ENCODE data around the gene OR1L8. TPM values are rescaled to one million over a fixed set of nuclear protein-coding genes. Genes with fewer than 3 reads are reported as not detected.

Gene OR1L8
- polyA plus RNA-seq, 1 donor from 2014 or later: 0.73 TPM

DNA sequence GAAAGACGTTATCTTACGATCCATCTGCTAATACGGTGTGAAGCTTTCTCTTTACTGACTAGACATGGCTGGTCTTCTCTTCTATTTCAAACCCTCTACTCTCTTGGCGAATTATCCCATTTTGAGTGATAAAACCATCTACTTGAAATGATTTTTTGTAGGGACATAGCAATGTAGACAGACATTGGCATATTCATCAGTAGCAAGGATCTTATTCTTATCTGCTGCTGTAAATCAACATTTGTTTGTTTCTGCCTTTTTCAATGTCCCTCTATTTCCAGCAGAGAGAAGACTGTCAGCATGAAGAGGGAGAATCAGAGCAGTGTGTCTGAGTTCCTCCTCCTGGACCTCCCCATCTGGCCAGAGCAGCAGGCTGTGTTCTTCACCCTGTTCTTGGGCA, 64.3 kb downstream of the OR1L8 start, which contains the start of gene OR1J4:
Gene OR1J4, plus strand, starts transcription at position 301 of the 400 bp plus-strand sequence. Its CDS starts 0 bp downstream, at position 301.
- no peaks in the 10 kb centered on the region for H4K20me1 ChIP-seq (ENCODE audit: insufficient read depth)
- no peak for TF ChIP-seq TAF1 (IDR thresholded peaks at IDR 0.05; ENCODE audit: low read depth)
- TF ChIP-seq, protein P1, sequence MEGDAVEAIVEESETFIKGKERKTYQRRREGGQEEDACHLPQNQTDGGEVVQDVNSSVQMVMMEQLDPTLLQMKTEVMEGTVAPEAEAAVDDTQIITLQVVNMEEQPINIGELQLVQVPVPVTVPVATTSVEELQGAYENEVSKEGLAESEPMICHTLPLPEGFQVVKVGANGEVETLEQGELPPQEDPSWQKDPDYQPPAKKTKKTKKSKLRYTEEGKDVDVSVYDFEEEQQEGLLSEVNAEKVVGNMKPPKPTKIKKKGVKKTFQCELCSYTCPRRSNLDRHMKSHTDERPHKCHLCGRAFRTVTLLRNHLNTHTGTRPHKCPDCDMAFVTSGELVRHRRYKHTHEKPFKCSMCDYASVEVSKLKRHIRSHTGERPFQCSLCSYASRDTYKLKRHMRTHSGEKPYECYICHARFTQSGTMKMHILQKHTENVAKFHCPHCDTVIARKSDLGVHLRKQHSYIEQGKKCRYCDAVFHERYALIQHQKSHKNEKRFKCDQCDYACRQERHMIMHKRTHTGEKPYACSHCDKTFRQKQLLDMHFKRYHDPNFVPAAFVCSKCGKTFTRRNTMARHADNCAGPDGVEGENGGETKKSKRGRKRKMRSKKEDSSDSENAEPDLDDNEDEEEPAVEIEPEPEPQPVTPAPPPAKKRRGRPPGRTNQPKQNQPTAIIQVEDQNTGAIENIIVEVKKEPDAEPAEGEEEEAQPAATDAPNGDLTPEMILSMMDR (IDR thresholded peaks at IDR 0.05; ENCODE audit: poor library complexity, severe bottlenecking): no peak
- no peak for TF ChIP-seq RAD21 (conservative IDR thresholded peaks at IDR 0.05)
- H3F3A ChIP-seq (ENCODE audit: insufficient read depth, low read length, poor library complexity, severe bottlenecking): no peaks in the 10 kb centered on the region
- H3K79me2 ChIP-seq (replicated peaks; ENCODE audit: insufficient read depth, low read length): no peaks in the 10 kb centered on the region
- no peak within 1 kb of the TSS for H3K4me3 ChIP-seq (ENCODE audit: low read length)
- H3K9ac ChIP-seq (ENCODE audit: low read length): no peak within 1 kb of the TSS
- no peak within 1 kb of the TSS for H2AFZ ChIP-seq (ENCODE audit: low read depth, low read length)
- H3K9me2 ChIP-seq (ENCODE audit: insufficient read depth, low read length): no peaks in the 10 kb centered on the region
- no peak within 1 kb of the TSS for H3K4me2 ChIP-seq (ENCODE audit: low read length)
- H3K9me3 ChIP-seq (ENCODE audit: low read length): no peaks in the 10 kb centered on the region
- no peaks in the 10 kb centered on the region for H3K36me3 ChIP-seq (ENCODE audit: insufficient read depth, low read length)
- no peaks in the 10 kb centered on the region for H3K27me3 ChIP-seq (ENCODE audit: insufficient read depth, low read depth, low read length)
- no peak within 1 kb of the TSS for H3K27ac ChIP-seq (ENCODE audit: low read length)

DNA sequence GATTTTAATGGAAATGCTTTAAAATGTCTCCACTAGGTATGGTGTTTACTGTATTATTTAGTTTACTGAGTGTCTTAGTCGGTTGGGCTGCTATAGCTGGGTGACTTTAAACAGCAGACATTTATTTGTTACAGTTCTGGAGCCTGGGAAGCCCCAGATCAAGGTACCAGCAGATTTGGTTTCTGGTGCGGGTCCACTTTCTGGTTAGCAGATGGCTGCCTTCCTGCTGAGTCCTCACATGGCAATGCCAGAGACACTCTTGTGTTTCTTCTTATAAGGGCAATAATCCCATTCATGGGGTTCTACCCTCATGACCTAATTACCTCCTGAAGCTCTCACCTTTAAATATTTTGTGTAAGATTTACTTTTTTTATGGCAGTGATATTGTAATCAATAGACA, 65.0 kb downstream of the OR1L8 start:
- H3K9me3 ChIP-seq (ENCODE audit: low read length): no peaks in the 10 kb centered on the region
- H3K4me3 ChIP-seq (ENCODE audit: low read length): no peak overlapping the region
- no peaks in the 10 kb centered on the region for H4K20me1 ChIP-seq (ENCODE audit: insufficient read depth)
- H3K79me2 ChIP-seq (replicated peaks; ENCODE audit: insufficient read depth, low read length): no peaks in the 10 kb centered on the region
- H3K9me2 ChIP-seq (ENCODE audit: insufficient read depth, low read length): no peaks in the 10 kb centered on the region
- H3K9ac ChIP-seq (ENCODE audit: low read length): no peak overlapping the region
- no peaks in the 10 kb centered on the region for H3F3A ChIP-seq (ENCODE audit: insufficient read depth, low read length, poor library complexity, severe bottlenecking)
- H3K27me3 ChIP-seq (ENCODE audit: insufficient read depth, low read depth, low read length): no peaks in the 10 kb centered on the region
- no peak overlapping the region for H3K27ac ChIP-seq (ENCODE audit: low read length)
- no peak overlapping the region for H2AFZ ChIP-seq (ENCODE audit: low read depth, low read length)
- H3K36me3 ChIP-seq (ENCODE audit: insufficient read depth, low read length): no peaks in the 10 kb centered on the region
- TF ChIP-seq SMC3 (conservative IDR thresholded peaks at IDR 0.05; ENCODE audit: poor library complexity): no peak
- no peak for TF ChIP-seq EZH2 (IDR thresholded peaks at IDR 0.05; ENCODE audit: borderline replicate concordance, insufficient read depth, low read length, poor library complexity, severe bottlenecking)
- no peak for TF ChIP-seq TAF1 (IDR thresholded peaks at IDR 0.05; ENCODE audit: low read depth)
- TF ChIP-seq EP300 (conservative IDR thresholded peaks at IDR 0.05; ENCODE audit: poor library complexity, severe bottlenecking): no peak
- TF ChIP-seq MXI1 (conservative IDR thresholded peaks at IDR 0.05; ENCODE audit: poor library complexity, severe bottlenecking): no peak
- TF ChIP-seq, protein P1 (IDR thresholded peaks at IDR 0.05; ENCODE audit: poor library complexity, severe bottlenecking): no peak
- TF ChIP-seq POLR2AphosphoS5 (IDR thresholded peaks at IDR 0.05): no peak
- TF ChIP-seq, protein P2, sequence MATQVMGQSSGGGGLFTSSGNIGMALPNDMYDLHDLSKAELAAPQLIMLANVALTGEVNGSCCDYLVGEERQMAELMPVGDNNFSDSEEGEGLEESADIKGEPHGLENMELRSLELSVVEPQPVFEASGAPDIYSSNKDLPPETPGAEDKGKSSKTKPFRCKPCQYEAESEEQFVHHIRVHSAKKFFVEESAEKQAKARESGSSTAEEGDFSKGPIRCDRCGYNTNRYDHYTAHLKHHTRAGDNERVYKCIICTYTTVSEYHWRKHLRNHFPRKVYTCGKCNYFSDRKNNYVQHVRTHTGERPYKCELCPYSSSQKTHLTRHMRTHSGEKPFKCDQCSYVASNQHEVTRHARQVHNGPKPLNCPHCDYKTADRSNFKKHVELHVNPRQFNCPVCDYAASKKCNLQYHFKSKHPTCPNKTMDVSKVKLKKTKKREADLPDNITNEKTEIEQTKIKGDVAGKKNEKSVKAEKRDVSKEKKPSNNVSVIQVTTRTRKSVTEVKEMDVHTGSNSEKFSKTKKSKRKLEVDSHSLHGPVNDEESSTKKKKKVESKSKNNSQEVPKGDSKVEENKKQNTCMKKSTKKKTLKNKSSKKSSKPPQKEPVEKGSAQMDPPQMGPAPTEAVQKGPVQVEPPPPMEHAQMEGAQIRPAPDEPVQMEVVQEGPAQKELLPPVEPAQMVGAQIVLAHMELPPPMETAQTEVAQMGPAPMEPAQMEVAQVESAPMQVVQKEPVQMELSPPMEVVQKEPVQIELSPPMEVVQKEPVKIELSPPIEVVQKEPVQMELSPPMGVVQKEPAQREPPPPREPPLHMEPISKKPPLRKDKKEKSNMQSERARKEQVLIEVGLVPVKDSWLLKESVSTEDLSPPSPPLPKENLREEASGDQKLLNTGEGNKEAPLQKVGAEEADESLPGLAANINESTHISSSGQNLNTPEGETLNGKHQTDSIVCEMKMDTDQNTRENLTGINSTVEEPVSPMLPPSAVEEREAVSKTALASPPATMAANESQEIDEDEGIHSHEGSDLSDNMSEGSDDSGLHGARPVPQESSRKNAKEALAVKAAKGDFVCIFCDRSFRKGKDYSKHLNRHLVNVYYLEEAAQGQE (IDR thresholded peaks at IDR 0.05; ENCODE audit: borderline replicate concordance): no peak
- TF ChIP-seq RAD21 (conservative IDR thresholded peaks at IDR 0.05): no peak
- no peak overlapping the region for H3K4me2 ChIP-seq (ENCODE audit: low read length)

Other genes with a start within 250 kb of the OR1L8 start
- gene PTGS1, start 212.4 kb downstream of the OR1L8 start, polyA plus RNA-seq: 0.17 TPM in 1 of 2 replicates, not detected in the other
- not detected in 2 replicates for gene OR1J1, start 105.5 kb downstream of the OR1L8 start, polyA plus RNA-seq
- not detected in 2 replicates for gene OR1J2, start 72.6 kb downstream of the OR1L8 start, polyA plus RNA-seq
- gene OR1J4, start 64.2 kb downstream of the OR1L8 start, polyA plus RNA-seq: not detected in 2 replicates
- not detected in 2 replicates for gene OR1N1, start 56.1 kb downstream of the OR1L8 start, polyA plus RNA-seq
- not detected in 2 replicates for gene OR1N2, start 30.3 kb downstream of the OR1L8 start, polyA plus RNA-seq
- gene OR1Q1, start 31.4 kb upstream of the OR1L8 start, polyA plus RNA-seq: not detected in 2 replicates
- gene OR1B1, start 74.2 kb upstream of the OR1L8 start, polyA plus RNA-seq: not detected in 2 replicates
- not detected in 2 replicates for gene OR1L1, start 78.3 kb upstream of the OR1L8 start, polyA plus RNA-seq
- gene OR1L3, start 91.7 kb upstream of the OR1L8 start, polyA plus RNA-seq: not detected in 2 replicates
- gene OR1L4, start 140.6 kb upstream of the OR1L8 start, polyA plus RNA-seq: not detected in 2 replicates
- not detected in 2 replicates for gene OR1L6, start 158.9 kb upstream of the OR1L8 start, polyA plus RNA-seq
- not detected in 2 replicates for gene OR5C1, start 205.5 kb upstream of the OR1L8 start, polyA plus RNA-seq
- not detected in 2 replicates for gene OR1K1, start 216.7 kb upstream of the OR1L8 start, polyA plus RNA-seq
- gene PDCL, start 245.2 kb upstream of the OR1L8 start, polyA plus RNA-seq: 35.1 and 44.4 TPM in 2 replicates

All from neural cell (in vitro differentiated cells).